ENCODE measurements around the gene ACSL4. TPM values are rescaled to one million over a fixed set of nuclear protein-coding genes. Genes with fewer than 3 reads are reported as not detected.

Gene ACSL4
- total RNA-seq, 2 donors from 2014 or later = 31.3 to 47.9 TPM

DNA sequence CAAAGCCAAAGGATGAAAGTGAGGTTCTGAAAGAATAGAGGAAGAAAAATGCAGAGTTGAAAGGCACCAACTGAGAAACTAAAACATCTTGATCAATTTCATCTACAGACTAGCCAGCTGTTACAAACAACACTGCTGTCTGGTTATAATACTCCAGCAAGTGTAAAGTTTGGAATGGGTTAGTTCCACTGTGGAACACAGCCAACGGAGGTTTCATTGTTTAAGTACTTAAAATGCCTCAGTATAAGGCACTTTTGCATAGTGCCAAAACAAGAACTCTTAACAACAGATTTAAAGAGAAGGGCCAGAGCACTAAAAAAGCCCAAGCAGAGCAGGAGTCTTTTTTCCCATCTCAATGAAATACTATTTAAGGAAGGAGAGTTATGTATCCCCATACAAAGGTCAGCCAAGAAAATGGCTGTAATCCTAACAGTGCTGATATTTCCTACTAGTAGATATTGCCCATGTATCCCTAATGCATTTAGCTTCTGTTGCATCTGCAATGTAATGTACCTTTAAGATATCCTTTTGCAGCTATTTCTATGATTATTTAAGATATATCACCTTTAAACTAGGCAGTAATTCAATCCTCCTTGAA is 16.5 kb downstream of the ACSL4 start:
- Histone ChIP-seq H3K27me3 (ENCODE audit: control insufficient read depth, insufficient read depth, low read length, poor library complexity, severe bottlenecking) (no peaks in the 10 kb centered on the region), H3K27ac (ENCODE audit: low read depth, low read length) (no peak overlapping the region), H3K36me3 (ENCODE audit: control insufficient read depth, insufficient read depth, low read length) (no peaks in the 10 kb centered on the region), H3K4me1 (ENCODE audit: control insufficient read depth, insufficient read depth, low read length) (no peaks in the 10 kb centered on the region), H3K9ac (ENCODE audit: extremely low read depth, low read length, poor library complexity, severe bottlenecking) (no peak overlapping the region), H3K4me3 (ENCODE audit: low read length) (no peak overlapping the region), H3K9me3 (ENCODE audit: control insufficient read depth, low read length) (no peaks in the 10 kb centered on the region)
- Mint-ChIP-seq H3K36me3 (ENCODE audit: low read depth) (no peaks in the 10 kb centered on the region), H3K4me3 (no peak overlapping the region), H3K4me1 (peaks cover 10% of the 10 kb centered on the region), H3K27ac (no peak overlapping the region), H3K27me3 (ENCODE audit: insufficient read depth) (no peaks in the 10 kb centered on the region), H3K9me3 (no peaks in the 10 kb centered on the region)
- TF ChIP-seq, protein P1, sequence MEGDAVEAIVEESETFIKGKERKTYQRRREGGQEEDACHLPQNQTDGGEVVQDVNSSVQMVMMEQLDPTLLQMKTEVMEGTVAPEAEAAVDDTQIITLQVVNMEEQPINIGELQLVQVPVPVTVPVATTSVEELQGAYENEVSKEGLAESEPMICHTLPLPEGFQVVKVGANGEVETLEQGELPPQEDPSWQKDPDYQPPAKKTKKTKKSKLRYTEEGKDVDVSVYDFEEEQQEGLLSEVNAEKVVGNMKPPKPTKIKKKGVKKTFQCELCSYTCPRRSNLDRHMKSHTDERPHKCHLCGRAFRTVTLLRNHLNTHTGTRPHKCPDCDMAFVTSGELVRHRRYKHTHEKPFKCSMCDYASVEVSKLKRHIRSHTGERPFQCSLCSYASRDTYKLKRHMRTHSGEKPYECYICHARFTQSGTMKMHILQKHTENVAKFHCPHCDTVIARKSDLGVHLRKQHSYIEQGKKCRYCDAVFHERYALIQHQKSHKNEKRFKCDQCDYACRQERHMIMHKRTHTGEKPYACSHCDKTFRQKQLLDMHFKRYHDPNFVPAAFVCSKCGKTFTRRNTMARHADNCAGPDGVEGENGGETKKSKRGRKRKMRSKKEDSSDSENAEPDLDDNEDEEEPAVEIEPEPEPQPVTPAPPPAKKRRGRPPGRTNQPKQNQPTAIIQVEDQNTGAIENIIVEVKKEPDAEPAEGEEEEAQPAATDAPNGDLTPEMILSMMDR (conservative IDR thresholded peaks at IDR 0.05) = no peak
- WGBS, 2 experiments (ENCODE audit: insufficient coverage in 1 of 2, insufficient read length in 1 of 2) = 73% methylated on average over 1 of the region's 1 CpG; no CpG with 5 or more reads in 1 of the 2 experiments
- DNase-seq = no peak

DNA sequence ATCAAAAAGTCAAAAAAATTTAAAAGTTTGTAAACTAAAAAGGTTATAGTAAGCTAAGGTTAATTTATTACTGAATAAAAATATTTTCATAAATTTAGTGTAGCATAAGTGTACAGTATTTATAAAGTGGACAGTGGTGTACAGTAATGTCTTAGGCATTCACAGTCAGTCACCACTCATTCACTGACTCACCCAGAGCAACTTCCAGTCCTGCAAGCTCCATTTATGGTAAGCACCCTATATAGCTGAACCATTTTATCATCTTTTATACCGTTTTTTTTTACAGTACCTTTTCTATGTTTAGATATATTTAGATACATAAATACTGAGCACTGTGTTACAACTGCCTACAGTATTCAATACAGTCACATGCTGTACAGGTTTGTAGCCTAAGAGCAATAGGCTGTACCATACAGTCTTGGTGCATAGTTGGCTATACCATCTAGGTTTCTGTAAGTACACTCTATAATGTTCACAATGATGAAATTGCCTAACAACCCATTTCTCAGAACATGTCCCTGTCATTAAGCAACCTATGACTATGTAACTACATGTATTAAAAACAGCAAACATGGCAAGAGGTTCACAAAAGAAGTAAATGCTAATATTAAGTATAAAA is 18.6 kb downstream of the ACSL4 start:
- no peak overlapping the region for H3K9ac ChIP-seq (ENCODE audit: extremely low read depth, low read length, poor library complexity, severe bottlenecking)
- no peak overlapping the region for H3K4me3 Mint-ChIP-seq
- H3K36me3 ChIP-seq (ENCODE audit: control insufficient read depth, insufficient read depth, low read length) = no peaks in the 10 kb centered on the region
- no peak for DNase-seq
- no CpG with 5 or more reads among the region's 1 CpG for WGBS, 2 experiments (ENCODE audit: insufficient coverage in 1 of 2, insufficient read length in 1 of 2)
- no peaks in the 10 kb centered on the region for H3K9me3 ChIP-seq (ENCODE audit: control insufficient read depth, low read length)
- H3K9me3 Mint-ChIP-seq = no peaks in the 10 kb centered on the region
- H3K27ac ChIP-seq (ENCODE audit: low read depth, low read length) = no peak overlapping the region
- no peaks in the 10 kb centered on the region for H3K27me3 Mint-ChIP-seq (ENCODE audit: insufficient read depth)
- no peaks in the 10 kb centered on the region for H3K4me1 ChIP-seq (ENCODE audit: control insufficient read depth, insufficient read depth, low read length)
- H3K4me3 ChIP-seq (ENCODE audit: low read length) = no peak overlapping the region
- no peak overlapping the region for H3K27ac Mint-ChIP-seq
- TF ChIP-seq, protein P1 (conservative IDR thresholded peaks at IDR 0.05) = no peak
- peaks cover 10% of the 10 kb centered on the region for H3K4me1 Mint-ChIP-seq
- H3K27me3 ChIP-seq (ENCODE audit: control insufficient read depth, insufficient read depth, low read length, poor library complexity, severe bottlenecking) = no peaks in the 10 kb centered on the region
- H3K36me3 Mint-ChIP-seq (ENCODE audit: low read depth) = peaks cover 3% of the 10 kb centered on the region

DNA sequence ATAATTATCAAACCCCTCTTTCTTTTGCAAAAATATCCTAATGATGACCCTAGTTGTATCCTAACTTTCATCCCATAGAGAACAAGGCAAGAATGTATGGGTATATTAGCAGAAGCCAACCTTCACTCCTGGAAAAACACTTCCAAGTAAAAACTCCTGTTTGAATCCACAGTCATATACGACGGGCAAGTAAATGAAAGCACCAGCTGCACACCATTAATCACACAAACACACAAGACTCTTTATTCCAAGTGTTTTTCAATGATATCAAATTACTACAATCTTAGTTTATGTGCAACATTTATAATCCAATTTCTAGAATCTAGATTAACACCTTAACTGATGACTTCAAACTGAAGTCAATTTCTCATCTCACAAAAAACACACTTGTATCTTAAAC is 22.9 kb downstream of the ACSL4 start:
- Mint-ChIP-seq H3K9me3 (no peaks in the 10 kb centered on the region), H3K36me3 (ENCODE audit: low read depth) (peaks cover 3% of the 10 kb centered on the region), H3K4me3 (no peak overlapping the region), H3K4me1 (peaks cover 4% of the 10 kb centered on the region), H3K27ac (no peak overlapping the region), H3K27me3 (ENCODE audit: insufficient read depth) (no peaks in the 10 kb centered on the region)
- Histone ChIP-seq H3K27ac (ENCODE audit: low read depth, low read length) (no peak overlapping the region), H3K9ac (ENCODE audit: extremely low read depth, low read length, poor library complexity, severe bottlenecking) (no peak overlapping the region), H3K4me1 (ENCODE audit: control insufficient read depth, insufficient read depth, low read length) (no peaks in the 10 kb centered on the region), H3K27me3 (ENCODE audit: control insufficient read depth, insufficient read depth, low read length, poor library complexity, severe bottlenecking) (no peaks in the 10 kb centered on the region), H3K36me3 (ENCODE audit: control insufficient read depth, insufficient read depth, low read length) (no peaks in the 10 kb centered on the region), H3K4me3 (ENCODE audit: low read length) (no peak overlapping the region), H3K9me3 (ENCODE audit: control insufficient read depth, low read length) (no peaks in the 10 kb centered on the region)
- no peak for DNase-seq
- TF ChIP-seq, protein P1 (conservative IDR thresholded peaks at IDR 0.05) = no peak
- WGBS, 2 experiments (ENCODE audit: insufficient coverage in 1 of 2, insufficient read length in 1 of 2) = 97% methylated on average over 2 of the region's 2 CpGs; no CpG with 5 or more reads in 1 of the 2 experiments
